GM12878 (cell line): ENCODE data around the gene OSBPL5. TPM values are rescaled to one million over a fixed set of nuclear protein-coding genes. Genes with fewer than 3 reads are reported as not detected.

Experiments used
- ATAC-seq: fragments of 200-7000 bp; cut with Tn5 transposase; 3 replicates; pipeline ENCODE4 v1.9.1; 2020; ENCODE audit warnings: mild to moderate bottlenecking, moderate library complexity
- BruUV-seq: library from RNA; stranded (reverse); fragments of 400-500 nt; replicated peaks from 2 replicates; lab custom pipeline; 2021; lab: Mats Ljungman, UMichigan
- CTCF ChIA-PET: fragments of 300-600 bp; sonication (Branson Sonifier 250); formaldehyde crosslinking; extraction: SDS; loops from one replicate; lab custom pipeline; 2021; ENCODE audit warnings: inconsistent platforms; lab: Yijun Ruan, JAX
- POLR2A ChIA-PET: fragments of 350-600 bp; formaldehyde crosslinking; extraction: SDS; loops from one replicate; lab custom pipeline; 2021; ENCODE audit warnings: inconsistent platforms; lab: Charles Lee
- RAD21 ChIA-PET: fragments of 300-600 bp; sonication (Branson Sonifier 250); formaldehyde crosslinking; loops from one replicate; lab custom pipeline; 2023; ENCODE audit warnings: antibody characterized with exemption; ENCODE audit not compliant: unreplicated experiment; lab: Charles Lee
- SMC1A ChIA-PET: fragments of 300-600 bp; sonication (Branson Sonifier 250); formaldehyde crosslinking; loops from one replicate; lab custom pipeline; 2023; ENCODE audit not compliant: unreplicated experiment, uncharacterized antibody; lab: Charles Lee
- DNase-seq: peaks from one replicate; pipeline ENCODE4 v3.0.0-alpha.2; 2011; ENCODE audit warnings: low read depth, low spot score
- FAIRE-seq: peaks from 3 replicates; lab custom pipeline; 2011; peaks lifted over from hg19 to GRCh38; lab: Jason Lieb, UNC
- H2AFZ ChIP-seq: 2 replicates; pipeline ENCODE4 v1.6.0; 2011; ENCODE audit warnings: low read depth, low read length, control low read depth; ENCODE audit not compliant: control insufficient read depth
- H3K27ac ChIP-seq: 2 replicates; pipeline ENCODE4 v1.5.1; 2011; ENCODE audit warnings: control low read depth; ENCODE audit not compliant: control insufficient read depth, insufficient read depth
- H3K27me3 ChIP-seq, 2 experiments: replicated peaks in 1 of 2; 2 replicates each; pipeline versions ENCODE4 v1.6.0 to v1.6.1; 2011; ENCODE audit warnings: low read length in 1 of 2; ENCODE audit not compliant: control insufficient read depth in 2 of 2, insufficient read depth in 2 of 2
- H3K36me3 ChIP-seq, 2 experiments: 2 replicates each; pipeline ENCODE4 v1.5.1; 2011; ENCODE audit warnings: low read length in 1 of 2; ENCODE audit not compliant: control insufficient read depth in 2 of 2, insufficient read depth in 2 of 2
- H3K4me1 ChIP-seq: 2 replicates; pipeline ENCODE4 v1.6.1; 2011; ENCODE audit warnings: mild to moderate bottlenecking, low read length, moderate library complexity, mixed read lengths; ENCODE audit not compliant: control insufficient read depth, insufficient read depth
- H3K4me2 ChIP-seq: 2 replicates; pipeline ENCODE4 v1.6.0; 2011; ENCODE audit warnings: control low read depth; ENCODE audit not compliant: control insufficient read depth, insufficient read depth
- H3K4me3 ChIP-seq: fragments of 200-600 bp; sonication (generic); 2 replicates; pipeline ENCODE4 v1.5.1; 2016
- H3K79me2 ChIP-seq: 2 replicates; pipeline ENCODE4 v1.6.0; 2011; ENCODE audit warnings: low read length; ENCODE audit not compliant: control insufficient read depth, insufficient read depth
- H3K9ac ChIP-seq: 2 replicates; pipeline ENCODE4 v1.8.0; 2011; ENCODE audit warnings: low read length, control low read depth, mixed read lengths; ENCODE audit not compliant: control insufficient read depth, insufficient read depth
- H3K9me3 ChIP-seq: replicated peaks from 3 replicates; pipeline ENCODE4 v1.5.1; 2011; ENCODE audit warnings: mild to moderate bottlenecking, low read length; ENCODE audit not compliant: control insufficient read depth, insufficient read depth
- H4K20me1 ChIP-seq: 2 replicates; pipeline ENCODE4 v1.6.0; 2011; ENCODE audit not compliant: control insufficient read depth, insufficient read depth
- EZH2 ChIP-seq: IDR thresholded peaks from 2 replicates; pipeline ENCODE4 v1.6.1; 2012; ENCODE audit warnings: low read depth, mild to moderate bottlenecking, control low read depth, inconsistent platforms, low read length, borderline replicate concordance; ENCODE audit not compliant: control insufficient read depth
- LARP7 ChIP-seq: fragments of 450-650 bp; IDR thresholded peaks from 2 replicates; pipeline ENCODE4 v1.6.1; 2017; ENCODE audit warnings: mild to moderate bottlenecking
- POLR2AphosphoS5 ChIP-seq: IDR thresholded peaks from 2 replicates; pipeline ENCODE4 v1.6.1; 2011; ENCODE audit warnings: mild to moderate bottlenecking, low read length, inconsistent platforms
- RCOR1 ChIP-seq: conservative IDR thresholded peaks from 2 replicates; pipeline ENCODE4 v1.6.1; 2012; ENCODE audit warnings: low read depth, low read length, improper control_type of control experiment
- STAT3 ChIP-seq: IDR thresholded peaks from 2 replicates; pipeline ENCODE4 v1.6.1; 2011; ENCODE audit warnings: low read depth, low read length, improper control_type of control experiment
- WGBS: methylation state at CpG from one replicate; pipeline ENCODE4 v1.1.6; 2016; ENCODE audit warnings: low lambda C conversion rate; ENCODE audit not compliant: insufficient replicate concordance, insufficient coverage; ENCODE audit errors: missing lambda C conversion rate; 5-methylcytosine and 5-hydroxymethylcytosine counted together
- in situ Hi-C: fragments of 300-500 bp; cut with MboI; formaldehyde crosslinking; loops from 9 replicates; pipeline ENCODE4 v1.14.3; 2018; ENCODE audit warnings: mixed read lengths
- intact Hi-C: fragments of 100-400 bp; cut with micrococcal nuclease; formaldehyde crosslinking; loops from one replicate; pipeline ENCODE4 v1.14.2; 2022; ENCODE audit not compliant: unreplicated experiment
- polyA plus RNA-seq, 11 experiments: library from polyadenylated mRNA; depleted of rRNA in 4 of 11; unstranded in 6 of 11; stranded (reverse) in 5 of 11; fragments of >200 nt; fragmentation: Nextera tagmentation in 4 of 11; fragmentation: Illumina TruSeq in 1 of 11; extraction: Ambion mirVana in 4 of 11; extraction: Trizol in 1 of 11; gene quantifications; 1 replicate in 1 of 11; 2 replicates in 10 of 11; pipeline versions ENCODE4 v1.2.1 to v1.2.3, GENCODE V29; 2011 to 2016; ENCODE audit warnings: inconsistent platforms in 2 of 11, missing spikeins in 2 of 11, low read depth in 1 of 11
- total RNA-seq, 4 experiments: library from RNA; depleted of rRNA in 3 of 4; stranded (reverse); fragments of >200 nt in 3 of 4; fragmentation: Illumina TruSeq in 1 of 4; extraction: Trizol in 1 of 4; gene quantifications; 2 replicates each; pipeline versions ENCODE4 v1.2.1 to v1.2.3, GENCODE V29; 2013 to 2021
- TF ChIP-seq, protein P1 (sequence below): fragments of 450-650 bp; IDR thresholded peaks from 2 replicates; pipeline ENCODE4 v1.6.1; 2014; ENCODE audit warnings: mild to moderate bottlenecking
- TF ChIP-seq, protein P2 (sequence below): IDR thresholded peaks from 2 replicates; pipeline ENCODE4 v1.6.1; 2011; ENCODE audit warnings: low read depth, low read length, improper control_type of control experiment, borderline replicate concordance
- TF ChIP-seq, protein P3 (sequence below): IDR thresholded peaks from 2 replicates; pipeline ENCODE4 v1.6.1; 2011; ENCODE audit warnings: borderline replicate concordance, low read depth, mild to moderate bottlenecking, moderate library complexity, low read length; ENCODE audit not compliant: insufficient read depth, poor library complexity, severe bottlenecking

The OSBPL5 gene
- total and polyA plus RNA-seq, 10 of the 15 experiments (the other 5 are each of a cell fraction or from before 2014, with no cell fraction given): not detected

DNA sequence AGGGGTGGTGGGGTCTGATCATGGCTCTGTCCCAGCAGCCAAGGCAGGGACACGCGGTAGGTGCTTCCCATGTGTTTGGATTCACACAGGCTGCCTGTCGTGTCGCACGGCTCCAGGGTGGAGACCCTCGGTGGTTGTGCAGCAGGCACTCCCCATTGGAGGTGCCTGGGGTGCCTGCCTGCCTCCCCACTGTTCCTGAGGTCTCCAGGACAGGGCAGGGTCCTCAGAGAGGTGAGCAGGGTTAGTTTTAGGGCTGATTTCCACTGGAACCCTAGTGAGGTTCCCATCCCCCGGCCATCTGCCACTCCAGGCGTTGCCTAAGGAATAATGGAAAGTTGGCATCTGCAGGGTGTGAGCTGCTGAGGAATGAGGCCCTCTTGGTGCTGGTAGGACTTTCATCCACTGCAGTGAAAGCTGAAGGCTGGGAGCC is 32.3 kb downstream of the OSBPL5 start (continued):
- no peak for TF ChIP-seq POLR2AphosphoS5
- TF ChIP-seq LARP7: no peak

DNA sequence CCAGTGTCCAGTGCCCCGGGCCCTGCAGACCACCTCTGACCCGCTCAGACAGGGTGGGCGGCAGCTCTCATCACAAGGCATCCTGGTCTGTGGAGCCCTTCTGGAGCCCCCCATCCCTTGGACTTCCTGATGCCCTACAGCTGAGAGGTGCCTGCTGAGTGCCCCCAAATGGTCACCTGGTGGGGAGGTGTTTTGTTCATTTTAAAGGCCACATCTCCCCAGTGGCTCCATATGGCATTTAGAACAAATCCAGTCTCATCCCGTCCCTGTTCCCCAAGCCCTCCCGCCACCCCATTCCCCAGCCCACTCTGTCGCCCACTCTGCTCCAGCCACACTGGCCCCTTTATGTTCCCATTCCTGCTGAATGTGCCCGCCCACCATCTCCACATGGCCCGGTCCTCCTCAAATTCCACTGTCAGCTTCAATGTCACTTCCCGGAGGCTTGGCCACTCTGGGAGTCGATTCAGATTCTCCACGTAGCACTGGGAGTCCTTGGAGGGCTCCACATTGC is 32.8 kb downstream of the OSBPL5 start:
- ChIA-PET RAD21 (no interaction called here), POLR2A (no interaction called here), CTCF (no interaction called here), SMC1A (no interaction called here)
- H3K27ac ChIP-seq: no peak overlapping the region
- no peaks in the 10 kb centered on the region for H3K4me1 ChIP-seq
- 45% methylated on average over 10 of the region's 11 CpGs for WGBS
- TF ChIP-seq, protein P1, sequence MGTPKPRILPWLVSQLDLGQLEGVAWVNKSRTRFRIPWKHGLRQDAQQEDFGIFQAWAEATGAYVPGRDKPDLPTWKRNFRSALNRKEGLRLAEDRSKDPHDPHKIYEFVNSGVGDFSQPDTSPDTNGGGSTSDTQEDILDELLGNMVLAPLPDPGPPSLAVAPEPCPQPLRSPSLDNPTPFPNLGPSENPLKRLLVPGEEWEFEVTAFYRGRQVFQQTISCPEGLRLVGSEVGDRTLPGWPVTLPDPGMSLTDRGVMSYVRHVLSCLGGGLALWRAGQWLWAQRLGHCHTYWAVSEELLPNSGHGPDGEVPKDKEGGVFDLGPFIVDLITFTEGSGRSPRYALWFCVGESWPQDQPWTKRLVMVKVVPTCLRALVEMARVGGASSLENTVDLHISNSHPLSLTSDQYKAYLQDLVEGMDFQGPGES: no peak
- TF ChIP-seq STAT3 (no peak), EZH2 (no peak), RCOR1 (no peak)
- TF ChIP-seq, protein P2, sequence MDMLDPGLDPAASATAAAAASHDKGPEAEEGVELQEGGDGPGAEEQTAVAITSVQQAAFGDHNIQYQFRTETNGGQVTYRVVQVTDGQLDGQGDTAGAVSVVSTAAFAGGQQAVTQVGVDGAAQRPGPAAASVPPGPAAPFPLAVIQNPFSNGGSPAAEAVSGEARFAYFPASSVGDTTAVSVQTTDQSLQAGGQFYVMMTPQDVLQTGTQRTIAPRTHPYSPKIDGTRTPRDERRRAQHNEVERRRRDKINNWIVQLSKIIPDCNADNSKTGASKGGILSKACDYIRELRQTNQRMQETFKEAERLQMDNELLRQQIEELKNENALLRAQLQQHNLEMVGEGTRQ: no peak
- TF ChIP-seq, protein P3, sequence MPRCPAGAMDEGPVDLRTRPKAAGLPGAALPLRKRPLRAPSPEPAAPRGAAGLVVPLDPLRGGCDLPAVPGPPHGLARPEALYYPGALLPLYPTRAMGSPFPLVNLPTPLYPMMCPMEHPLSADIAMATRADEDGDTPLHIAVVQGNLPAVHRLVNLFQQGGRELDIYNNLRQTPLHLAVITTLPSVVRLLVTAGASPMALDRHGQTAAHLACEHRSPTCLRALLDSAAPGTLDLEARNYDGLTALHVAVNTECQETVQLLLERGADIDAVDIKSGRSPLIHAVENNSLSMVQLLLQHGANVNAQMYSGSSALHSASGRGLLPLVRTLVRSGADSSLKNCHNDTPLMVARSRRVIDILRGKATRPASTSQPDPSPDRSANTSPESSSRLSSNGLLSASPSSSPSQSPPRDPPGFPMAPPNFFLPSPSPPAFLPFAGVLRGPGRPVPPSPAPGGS: no peak
- no peak overlapping the region for H3K4me2 ChIP-seq
- FAIRE-seq: no peak
- no peak for ATAC-seq
- DNase-seq: no peak
- intact Hi-C loops: no loop called here
- no peaks in the 10 kb centered on the region for H4K20me1 ChIP-seq
- H3K79me2 ChIP-seq: no peaks in the 10 kb centered on the region
- H3K9me3 ChIP-seq: no peaks in the 10 kb centered on the region
- H2AFZ ChIP-seq: no peak overlapping the region
- in situ Hi-C loops: no loop called here
- H3K4me3 ChIP-seq: no peak overlapping the region
- H3K36me3 ChIP-seq: no peaks in the 10 kb centered on the region
- no peak overlapping the region for H3K9ac ChIP-seq
- no TSS peak for BruUV-seq
- H3K27me3 ChIP-seq: no peaks in the 10 kb centered on the region
